Raji (cell line): ENCODE measurements around the gene CFAP299.

ENCODE experiments used
- POLR2A ChIP-seq: IDR thresholded peaks from 2 replicates; pipeline ENCODE4 v1.6.1; 2011; ENCODE audit warnings: low read depth, low read length, control low read depth; ENCODE audit not compliant: insufficient read depth

The CFAP299 gene

DNA sequence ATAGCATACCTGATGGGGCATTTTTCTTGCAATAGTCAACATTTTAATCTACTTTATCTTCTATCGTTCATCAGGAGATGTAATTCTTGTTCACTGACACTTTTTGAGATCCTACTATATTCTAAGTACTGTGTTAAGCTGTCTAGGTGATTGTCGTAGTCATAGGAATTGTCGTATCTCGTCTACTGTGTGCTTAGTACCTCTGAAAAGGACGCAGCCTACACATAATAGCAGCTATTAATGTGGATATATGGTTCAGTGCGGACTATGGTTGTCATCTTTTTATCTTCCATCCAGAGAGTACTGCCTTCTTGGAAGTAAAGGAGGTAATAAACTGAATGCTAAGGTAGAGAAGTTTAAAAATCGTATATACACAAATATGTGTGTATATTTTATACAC lies 21.9 kb upstream of the CFAP299 start:
- TF ChIP-seq POLR2A = no peak

- TF ChIP-seq POLR2A = no peak
Measured at GRCh38 chr4:80321341-80321740, 14.2 kb upstream of the CFAP299 start.

- no peak for TF ChIP-seq POLR2A
Measured at GRCh38 chr4:80321776-80322175, 13.8 kb upstream of the CFAP299 start.

DNA sequence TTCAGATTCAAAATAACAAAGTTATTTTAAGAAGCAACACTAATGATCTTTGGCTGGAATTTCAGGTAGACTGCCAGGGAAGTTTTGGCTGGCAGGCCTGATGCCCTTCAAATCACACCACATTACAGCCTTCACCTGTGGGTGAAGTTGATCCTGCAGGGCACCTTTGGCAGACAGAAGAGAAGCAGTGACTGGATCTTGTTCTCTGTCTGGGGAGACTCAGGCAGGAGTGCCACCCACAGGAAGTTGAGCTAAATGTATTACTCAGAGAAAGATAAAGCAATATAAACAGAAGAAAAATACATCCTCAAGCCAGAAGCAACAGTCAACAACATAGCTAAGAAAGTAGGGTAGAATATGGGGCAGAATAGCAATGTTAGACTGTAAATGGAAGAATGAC lies 12.8 kb upstream of the CFAP299 start:
- TF ChIP-seq POLR2A = no peak

DNA sequence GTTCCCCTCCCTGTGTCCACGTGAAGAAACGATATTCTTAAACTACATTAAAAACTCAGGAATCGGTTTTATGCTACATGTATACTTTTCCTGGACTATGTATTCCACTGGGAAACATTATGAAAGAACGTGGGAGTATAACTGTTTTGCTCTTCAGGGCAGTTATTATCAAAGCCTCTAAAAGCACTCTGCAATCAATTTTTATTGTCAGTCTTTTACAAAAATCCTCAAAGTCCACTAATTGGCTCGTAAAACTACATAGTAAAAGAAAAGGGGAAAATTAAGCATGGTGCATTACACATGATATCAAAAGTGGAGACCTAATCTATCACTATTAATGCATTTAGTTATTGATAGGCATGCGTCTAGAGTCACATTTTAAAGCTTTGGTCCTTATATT lies 11.4 kb upstream of the CFAP299 start:
- TF ChIP-seq POLR2A = no peak

DNA sequence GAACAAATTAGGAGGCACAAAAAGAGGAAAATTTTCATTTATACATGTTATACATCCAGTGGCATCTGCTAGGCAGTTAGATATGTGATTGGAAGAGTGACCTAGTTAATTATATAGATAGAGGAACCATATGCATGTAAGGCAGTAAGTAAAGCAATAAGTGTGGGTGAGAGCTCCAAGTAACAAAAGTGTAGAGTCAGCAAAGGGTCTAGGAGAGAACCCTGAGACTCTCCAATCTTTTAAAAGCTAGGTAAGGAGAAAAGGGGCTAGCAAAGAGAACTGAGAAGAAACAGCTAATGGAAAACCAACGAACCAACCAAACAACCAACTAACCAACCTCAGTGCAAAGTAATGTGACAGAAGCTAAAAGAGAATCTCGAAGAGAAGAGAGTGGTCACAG lies 3.8 kb upstream of the CFAP299 start:
- TF ChIP-seq POLR2A = no peak

DNA sequence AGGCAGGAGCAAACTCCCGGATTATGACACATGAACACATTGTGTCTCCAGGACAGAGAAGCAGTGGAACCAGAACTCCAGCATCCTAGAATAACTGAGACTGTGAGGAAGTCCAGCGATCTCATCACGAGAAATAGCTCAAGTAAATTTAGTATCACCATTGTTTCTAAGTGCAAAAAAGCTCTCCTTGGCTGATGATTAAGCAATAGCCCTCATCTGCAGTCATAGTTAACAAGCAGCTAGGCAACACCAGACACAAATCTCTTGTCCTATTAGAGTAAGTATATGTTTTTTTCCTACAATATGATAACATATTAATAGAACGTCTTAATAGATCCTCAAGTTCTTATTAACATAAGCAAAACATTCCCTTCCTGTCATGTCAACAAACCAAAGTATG lies 2.4 kb upstream of the CFAP299 start:
- no peak for TF ChIP-seq POLR2A

- TF ChIP-seq POLR2A = no peak
Measured at GRCh38 chr4:80334568-80334967, 962 bp upstream of the CFAP299 start.

DNA sequence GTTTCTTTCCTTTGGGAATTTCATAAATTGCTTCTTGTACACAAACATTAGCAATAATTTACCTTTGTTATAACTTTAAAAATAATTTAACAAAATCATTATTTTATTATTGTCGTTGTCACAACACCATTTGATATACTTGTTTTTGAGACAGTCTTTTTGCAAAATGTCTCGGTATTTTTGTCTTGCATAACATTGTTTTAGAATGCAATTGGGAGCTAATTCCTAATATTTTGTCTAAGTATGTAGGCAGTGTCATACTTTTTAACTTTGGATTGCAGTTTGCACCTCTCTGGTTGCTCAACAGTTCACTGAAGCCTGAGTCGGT lies 340 bp upstream of the CFAP299 start:
- TF ChIP-seq POLR2A = no peak

DNA sequence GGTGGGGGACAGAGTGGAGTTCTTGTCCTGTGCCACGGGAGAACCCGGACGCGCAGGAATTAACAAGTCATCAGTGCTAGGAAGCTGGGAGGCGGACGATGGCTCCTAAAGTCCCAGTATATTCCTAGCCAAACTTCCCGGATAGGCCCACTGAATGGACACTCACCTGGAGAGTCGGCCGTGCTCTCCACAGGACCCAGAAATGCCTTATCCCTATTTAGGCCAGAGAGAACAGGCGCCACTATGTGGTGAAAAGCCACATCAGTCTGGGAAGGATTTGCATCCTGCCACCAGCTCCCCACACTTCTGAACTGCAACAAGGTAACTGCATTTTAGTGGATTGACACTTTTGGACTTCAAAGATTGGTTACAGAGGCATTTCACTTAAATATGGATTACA lies 1.1 kb downstream of the CFAP299 start:
- TF ChIP-seq POLR2A = no peak

DNA sequence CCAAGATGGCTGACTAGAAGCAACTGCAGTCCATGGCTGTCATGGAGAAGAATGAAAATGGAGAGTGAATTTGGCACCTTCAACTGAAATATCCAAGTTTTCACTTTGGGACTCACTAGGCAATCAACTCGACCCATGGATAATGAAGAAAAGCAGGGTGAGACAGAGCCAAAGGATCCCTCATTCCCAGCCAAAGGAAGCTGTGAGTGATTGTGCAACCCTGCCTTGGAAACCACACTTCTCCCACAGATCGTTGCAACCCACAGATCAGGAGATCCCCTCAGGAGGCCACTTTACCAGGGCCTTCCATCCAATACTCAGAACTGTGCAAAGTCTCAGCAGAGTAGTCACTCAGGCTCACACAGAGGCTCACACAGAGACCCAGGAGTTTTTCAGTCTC lies 4.5 kb downstream of the CFAP299 start:
- no peak for TF ChIP-seq POLR2A

GRCh38 chr4:80343887-80344286 lies 8.4 kb downstream of the CFAP299 start:
- TF ChIP-seq POLR2A = no peak

- TF ChIP-seq POLR2A = no peak
Measured at GRCh38 chr4:80360084-80360483, 24.6 kb downstream of the CFAP299 start.

GRCh38 chr4:80360900-80361299 lies 25.4 kb downstream of the CFAP299 start:
- TF ChIP-seq POLR2A = no peak

DNA sequence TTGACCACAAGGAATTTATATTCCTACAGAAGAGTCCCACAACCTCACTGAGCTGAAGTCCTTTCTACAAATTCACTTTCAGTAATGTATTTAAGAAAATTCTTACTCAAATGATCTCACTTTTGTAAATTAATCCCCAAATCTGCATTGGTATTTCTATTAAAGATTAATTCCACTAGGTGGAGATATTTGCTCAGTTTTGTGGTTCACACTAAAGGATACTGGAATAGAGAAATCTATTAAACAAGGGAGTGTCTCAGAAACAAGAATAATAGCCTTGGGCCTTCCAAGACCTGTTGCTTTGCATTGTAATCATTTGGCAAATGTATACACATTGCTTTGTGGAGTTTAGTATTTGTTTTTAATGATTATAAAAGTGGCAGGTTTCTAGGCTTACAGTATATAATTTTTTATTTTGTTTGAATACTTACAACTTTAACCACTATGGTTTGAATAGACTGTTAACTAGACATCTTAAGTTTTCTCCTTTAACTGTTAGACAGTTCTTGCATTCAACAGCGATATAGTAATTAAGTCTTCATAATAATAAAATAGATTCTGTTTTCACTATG lies 25.9 kb downstream of the CFAP299 start:
- no peak for TF ChIP-seq POLR2A

DNA sequence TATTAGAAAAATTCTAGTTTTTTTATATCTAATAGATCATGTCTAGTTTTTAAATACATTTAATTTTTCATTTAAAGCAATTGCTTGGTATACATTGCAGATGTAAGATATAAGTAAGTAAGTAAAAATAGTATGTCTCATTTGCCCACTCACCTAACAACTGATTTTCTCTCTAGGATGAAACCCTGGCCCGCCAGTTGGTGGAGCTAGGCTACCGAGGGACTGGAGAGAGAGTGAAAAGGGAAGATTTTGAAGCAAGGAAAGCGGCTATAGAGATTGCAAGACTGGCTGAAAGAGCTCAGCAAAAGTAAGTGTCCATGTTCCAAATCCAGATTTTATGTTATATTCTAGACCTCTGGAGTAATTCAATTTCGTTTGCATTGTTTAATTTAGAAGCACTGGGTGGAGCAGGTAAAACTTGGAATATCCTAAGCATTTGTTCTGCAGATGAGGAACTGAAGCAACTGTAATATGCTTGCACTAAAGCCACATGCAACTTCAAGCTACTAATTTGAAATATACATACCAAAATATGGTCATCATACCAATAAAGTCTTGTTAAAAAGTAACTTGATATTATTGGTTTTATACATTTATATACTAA lies 27.1 kb downstream of the CFAP299 start:
- TF ChIP-seq POLR2A = no peak

DNA sequence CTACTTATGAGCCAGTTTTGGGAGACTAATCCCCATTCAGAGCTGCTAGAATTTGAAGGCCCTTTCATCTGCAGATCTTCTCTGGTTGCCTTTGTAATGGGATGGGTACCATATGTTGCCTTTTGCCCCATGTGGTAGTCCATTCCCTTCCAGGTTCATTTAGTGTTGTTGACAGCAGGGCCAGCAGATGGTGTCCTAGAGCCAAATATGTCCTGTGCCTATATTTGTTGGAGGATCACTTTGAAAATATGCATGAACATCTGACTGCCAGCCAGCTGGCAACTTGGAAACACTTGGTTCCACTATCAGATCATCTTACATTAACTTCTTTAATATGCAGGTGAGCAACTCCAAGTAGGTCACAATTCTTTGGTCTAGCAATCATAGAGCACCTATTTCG lies 30.4 kb downstream of the CFAP299 start:
- TF ChIP-seq POLR2A = no peak
